ENCODE results near the gene FLYWCH2.
"Not testable (repeated sequence)": the region's sequence is repeated elsewhere in the genome, so short reads cannot be mapped to it uniquely, and the experiment has no call there.

Gene FLYWCH2

GRCh38 chr16:2912330-2913199 is 29.6 kb downstream of the FLYWCH2 start:
- no peak for DNase-seq (ENCODE audit: low read depth in 2 of 2)

- no peak for DNase-seq (ENCODE audit: low read depth in 2 of 2)
Observed at GRCh38 chr16:2913603-2914002, 30.6 kb downstream of the FLYWCH2 start.

- no peak for DNase-seq (ENCODE audit: low read depth in 2 of 2)
Observed at GRCh38 chr16:2914233-2914632, 31.2 kb downstream of the FLYWCH2 start.

GRCh38 chr16:2915196-2915929 is 32.3 kb downstream of the FLYWCH2 start:
- no peak for DNase-seq (ENCODE audit: low read depth in 2 of 2)

GRCh38 chr16:2919511-2920255 is 36.7 kb downstream of the FLYWCH2 start:
- DNase-seq (ENCODE audit: low read depth in 2 of 2) = no peak

GRCh38 chr16:2923481-2923880 is 40.5 kb downstream of the FLYWCH2 start:
- DNase-seq (ENCODE audit: low read depth in 2 of 2) = no peak

- DNase-seq (ENCODE audit: low read depth in 2 of 2) = no peak
Observed at GRCh38 chr16:2924901-2925755, 42.1 kb downstream of the FLYWCH2 start.

- DNase-seq (ENCODE audit: low read depth in 2 of 2) = no peak
Observed at GRCh38 chr16:2925951-2926649, 43.1 kb downstream of the FLYWCH2 start.

GRCh38 chr16:2926650-2926999 is 43.6 kb downstream of the FLYWCH2 start:
- DNase-seq (ENCODE audit: low read depth in 2 of 2) = no peak

GRCh38 chr16:2927010-2927646 is 44.1 kb downstream of the FLYWCH2 start:
- peak; percentile 68 to 73 for DNase-seq (ENCODE audit: low read depth in 2 of 2)

GRCh38 chr16:2928151-2928550 is 45.1 kb downstream of the FLYWCH2 start:
- DNase-seq (ENCODE audit: low read depth in 2 of 2) = not testable (repeated sequence)

GRCh38 chr16:2928796-2929195 is 45.8 kb downstream of the FLYWCH2 start:
- no peak for DNase-seq (ENCODE audit: low read depth in 2 of 2)

- DNase-seq (ENCODE audit: low read depth in 2 of 2) = no peak
Observed at GRCh38 chr16:2929693-2930092, 46.7 kb downstream of the FLYWCH2 start.

GRCh38 chr16:2930236-2930635 is 47.2 kb downstream of the FLYWCH2 start:
- no peak for DNase-seq (ENCODE audit: low read depth in 2 of 2)

- not testable (repeated sequence) for DNase-seq (ENCODE audit: low read depth in 2 of 2)
Observed at GRCh38 chr16:2931231-2931914, 48.4 kb downstream of the FLYWCH2 start.

- no peak for DNase-seq (ENCODE audit: low read depth in 2 of 2)
Observed at GRCh38 chr16:2933136-2933535, 50.1 kb downstream of the FLYWCH2 start.

GRCh38 chr16:2933701-2934100 is 50.7 kb downstream of the FLYWCH2 start:
- DNase-seq (ENCODE audit: low read depth in 2 of 2) = no peak

- DNase-seq (ENCODE audit: low read depth in 2 of 2) = no peak
Observed at GRCh38 chr16:2934450-2934849, 51.4 kb downstream of the FLYWCH2 start.

- no peak for DNase-seq (ENCODE audit: low read depth in 2 of 2)
Observed at GRCh38 chr16:2936436-2937011, 53.5 kb downstream of the FLYWCH2 start.
